Amniotic stem cell (primary cell): Measurements from ENCODE around the gene RECQL5.
A peak's percentile ranks its signal among the peaks of the same experiment; 100 is the strongest.
"Not testable (repeated sequence)": the region's sequence is repeated elsewhere in the genome, so short reads cannot be mapped to it uniquely, and the experiment has no call there.

ENCODE experiments used
- DNase-seq: peaks from one replicate; lab custom pipeline; 2025; lab: John Stamatoyannopoulos, UW

Gene RECQL5

DNA sequence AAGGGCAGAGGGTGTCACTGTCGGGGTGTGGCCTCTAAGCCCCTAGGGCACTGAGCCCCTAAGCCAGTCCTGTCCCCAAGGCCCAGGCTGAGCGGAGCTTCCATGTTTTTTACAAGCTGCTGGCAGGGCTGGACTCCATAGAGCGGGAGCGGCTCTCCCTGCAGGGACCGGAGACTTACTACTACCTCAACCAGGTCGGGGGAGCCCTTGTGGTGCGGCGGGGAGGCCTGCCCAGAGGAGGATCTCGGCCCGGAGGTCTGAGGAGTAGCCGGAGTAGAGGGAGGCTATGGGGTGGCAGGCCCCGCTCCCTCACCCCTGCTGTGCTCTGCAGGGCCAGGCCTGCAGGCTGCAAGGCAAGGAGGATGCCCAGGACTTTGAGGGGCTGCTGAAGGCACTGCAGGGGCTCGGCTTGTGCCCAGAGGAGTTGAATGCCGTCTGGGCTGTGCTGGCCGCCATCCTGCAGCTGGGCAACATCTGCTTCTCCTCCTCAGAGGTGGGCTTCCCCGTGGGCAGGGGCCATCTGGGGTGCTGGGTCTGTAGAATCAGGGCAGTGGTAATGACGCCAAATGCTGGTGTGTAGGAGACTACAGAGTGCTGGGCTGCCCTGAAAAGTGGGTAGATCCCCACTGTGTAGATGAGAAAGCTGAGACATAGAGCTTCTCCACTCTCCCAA is 74.5 kb downstream of the RECQL5 start:
- DNase-seq, result no peak

- DNase-seq, result no peak
These were observed 75.1 kb downstream of the RECQL5 start for GRCh38 chr17:75591722-75592302.

- DNase-seq, result no peak
These were observed 75.9 kb downstream of the RECQL5 start for GRCh38 chr17:75590849-75591721.

GRCh38 chr17:75590314-75590761 is 76.6 kb downstream of the RECQL5 start:
- DNase-seq, result no peak

DNA sequence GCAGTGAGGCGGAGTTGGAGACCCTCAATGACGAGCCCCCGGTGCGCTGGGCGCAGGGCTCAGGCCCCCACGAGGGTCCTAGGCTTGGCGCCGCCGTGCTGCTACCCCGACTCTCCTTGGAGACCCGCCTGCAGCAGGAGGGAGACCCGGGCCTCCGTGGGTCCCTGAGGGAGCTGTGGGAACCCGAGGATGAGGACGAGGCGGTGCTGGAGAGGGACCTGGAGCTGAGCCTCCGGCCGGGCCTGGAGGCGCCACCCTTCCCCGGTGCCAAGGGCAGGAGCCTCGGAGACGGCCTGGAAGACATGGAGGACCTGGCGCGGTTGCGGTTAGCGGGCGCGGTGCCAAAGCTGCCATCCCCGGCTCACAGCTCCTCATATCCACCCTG is 77.0 kb downstream of the RECQL5 start:
- DNase-seq, result no peak

DNA sequence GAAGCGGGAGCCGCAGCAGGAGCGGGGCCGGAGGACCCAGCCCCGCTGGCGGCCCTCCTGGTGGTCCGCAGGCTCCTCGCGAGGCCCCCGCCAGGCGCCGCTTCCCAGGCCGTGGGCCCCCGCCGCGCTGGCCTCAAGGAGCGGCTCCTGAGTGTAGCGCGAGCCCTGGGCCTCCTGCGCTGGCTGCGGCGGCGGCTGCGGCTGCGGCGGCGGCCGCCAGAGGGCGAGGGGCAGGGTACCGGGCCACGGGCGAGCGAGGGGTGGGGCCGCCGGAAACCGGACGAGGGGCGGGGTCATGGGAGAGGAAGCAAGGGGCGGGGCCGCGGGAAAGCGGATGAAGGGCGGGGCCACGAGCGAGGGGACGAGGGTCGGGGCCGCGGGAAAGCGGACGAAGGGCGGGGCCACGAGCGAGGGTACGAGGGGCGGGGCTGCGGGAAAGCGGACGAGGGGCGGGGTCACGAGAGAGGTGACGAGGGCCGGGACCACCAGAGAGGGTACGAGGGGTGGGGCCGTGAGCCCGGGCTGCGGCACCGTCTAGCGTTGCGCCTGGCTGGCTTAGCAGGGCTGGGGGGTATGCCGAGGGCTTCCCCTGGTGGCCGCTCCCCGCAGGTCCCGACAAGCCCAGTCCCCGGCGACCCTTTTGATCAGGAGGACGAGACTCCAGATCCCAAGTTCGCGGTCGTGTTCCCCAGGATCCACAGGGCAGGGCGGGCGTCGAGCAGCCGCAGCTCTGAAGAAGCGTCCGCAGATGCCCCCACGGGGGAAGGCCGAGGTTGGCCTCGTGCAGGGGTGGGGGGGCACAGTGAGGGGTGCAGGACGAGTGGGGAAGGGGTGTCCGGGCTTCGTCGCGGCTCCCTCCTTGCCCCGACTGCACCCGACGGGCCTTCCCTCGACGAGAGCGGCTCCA is 77.7 kb downstream of the RECQL5 start:
- DNase-seq, result peak; percentile 67

GRCh38 chr17:75588596-75589011 is 78.3 kb downstream of the RECQL5 start:
- DNase-seq, result no peak

GRCh38 chr17:75587675-75588595 is 79.0 kb downstream of the RECQL5 start, which contains the start of gene MYO15B:
Gene MYO15B, plus strand, starts transcription at chr17:75587800. Its CDS starts 258 bp downstream, at chr17:75588058.
- DNase-seq, result no peak

DNA sequence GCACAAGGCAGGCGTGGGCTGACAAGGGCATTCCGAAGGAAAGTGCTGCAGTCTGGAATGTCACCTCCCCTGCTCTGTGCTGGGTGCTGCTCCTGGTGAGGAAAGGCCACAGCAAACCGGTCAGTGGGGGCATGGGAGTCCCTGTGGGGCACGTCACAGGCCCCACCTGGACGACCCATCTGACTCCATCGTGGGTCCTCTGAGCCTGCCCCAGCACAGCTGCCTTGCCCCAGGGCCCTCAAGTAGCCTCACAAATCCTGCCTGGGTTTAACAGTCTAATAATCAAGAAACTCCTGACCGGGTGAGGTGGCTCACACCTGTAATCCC is 82.1 kb downstream of the RECQL5 start:
- no peak for DNase-seq

GRCh38 chr17:75583197-75583596 is 83.8 kb downstream of the RECQL5 start:
- not testable (repeated sequence) for DNase-seq

- not testable (repeated sequence) for DNase-seq
These were observed 85.7 kb downstream of the RECQL5 start for GRCh38 chr17:75581121-75581725.
